Kidney (tissue), 14 donors: ENCODE data around the gene ARHGEF10L. TPM values are rescaled to one million over a fixed set of nuclear protein-coding genes. Genes with fewer than 3 reads are reported as not detected.

Source experiments
- DNase-seq, 5 donors: peaks; one replicate each; pipeline ENCODE4 v3.0.0-alpha.2; 2013 to 2020
- FAIRE-seq: peaks from 2 replicates; lab custom pipeline; 2012; peaks lifted over from hg19 to GRCh38; lab: Jason Lieb, UNC
- H3K27ac ChIP-seq, 2 donors: one replicate each; pipeline ENCODE4 v1.7.0; 2013; ENCODE audit warnings: low read depth in 2 of 2, low read length in 2 of 2, inconsistent platforms in 1 of 2
- H3K27me3 ChIP-seq: one replicate; pipeline ENCODE4 v1.7.1; 2013; ENCODE audit warnings: low read length, inconsistent platforms; ENCODE audit not compliant: control insufficient read depth, insufficient read depth
- H3K36me3 ChIP-seq, 3 donors: one replicate each; pipeline versions ENCODE4 v1.7.0 to v1.7.1; 2013; ENCODE audit warnings: low read length in 3 of 3, control low read depth in 1 of 3, inconsistent platforms in 1 of 3; ENCODE audit not compliant: insufficient read depth in 3 of 3, control insufficient read depth in 2 of 3
- H3K4me1 ChIP-seq, 3 donors: one replicate each; pipeline versions ENCODE4 v1.7.0 to v1.7.1; 2013; ENCODE audit warnings: low read length in 3 of 3, inconsistent platforms in 1 of 3, low read depth in 1 of 3; ENCODE audit not compliant: control insufficient read depth in 2 of 3, insufficient read depth in 2 of 3
- H3K4me3 ChIP-seq, 3 donors: one replicate each; pipeline versions ENCODE4 v1.7.0 to v1.8.1; 2013; ENCODE audit warnings: low read length in 3 of 3, control low read depth in 1 of 3, inconsistent platforms in 1 of 3
- H3K9ac ChIP-seq, 3 donors: one replicate each; pipeline versions ENCODE4 v1.7.0 to v1.7.1; 2013; ENCODE audit warnings: low read length in 3 of 3, control low read depth in 1 of 3, inconsistent platforms in 1 of 3
- H3K9me3 ChIP-seq, 3 donors: one replicate each; pipeline versions ENCODE4 v1.7.0 to v1.7.1; 2013; ENCODE audit warnings: low read length in 3 of 3, control low read depth in 1 of 3, inconsistent platforms in 1 of 3; ENCODE audit not compliant: control insufficient read depth in 2 of 3, insufficient read depth in 1 of 3
- CTCF ChIP-seq: IDR thresholded peaks from 3 replicates; pipeline ENCODE4 v1.5.1; 2012; ENCODE audit warnings: mild to moderate bottlenecking, moderate library complexity, borderline replicate concordance; ENCODE audit not compliant: insufficient read depth; ENCODE audit errors: extremely low read depth
- intact Hi-C: fragments of 100-400 bp; cut with DNase I; formaldehyde crosslinking; loops from one replicate; pipeline ENCODE4 v1.11.1; 2022
- polyA plus RNA-seq: library from polyadenylated mRNA; stranded (reverse); fragments of 350-450 nt; fragmentation: Illumina TruSeq; extraction: RNeasy Lipid Tissue Mini Kit (QIAGEN cat#74804); gene quantifications from one replicate; pipeline ENCODE4 v1.2.3, GENCODE V29; 2014; ENCODE audit warnings: low read depth, low replicate concordance; ENCODE audit not compliant: insufficient read depth
- total RNA-seq: library from RNA; stranded (reverse); fragmentation: NEBNext Ultra II Directional; extraction: Animal tissue kit (Norgen Biotek cat#: 25700); gene quantifications from one replicate; pipeline ENCODE4 v1.2.1, GENCODE V29; 2021
- donor health status: control.
- donor health status: control.
- donor health status: control.
- donor health status: control.
- donor health status: control.
- donor health status: DM: yes; HTN: yes; CAD: no.
- donor health status: Normal renal cell carcinoma (clear cell type).

Gene ARHGEF10L
- total and polyA plus RNA-seq, 2 donors from 2014 or later: 40.8 to 91.9 TPM

- H3K27ac ChIP-seq: no peak overlapping the region
- H3K4me3 ChIP-seq: no peak overlapping the region
- DNase-seq (peak in 1 of 5 donors; percentile 73), FAIRE-seq (no peak)
- no peaks in the 10 kb centered on the region for H3K27me3 ChIP-seq
- H3K9me3 ChIP-seq: no peaks in the 10 kb centered on the region
- intact Hi-C loops: no loop called here
- H3K36me3 ChIP-seq: peaks cover 4 to 49% (median 12%) of the 10 kb centered on the region in 3 donors
- no peak overlapping the region for H3K9ac ChIP-seq
- TF ChIP-seq CTCF: no peak
- H3K4me1 ChIP-seq: peaks cover 0 to 6% (median 0%) of the 10 kb centered on the region in 3 donors
These were observed 130.5 kb downstream of the ARHGEF10L start for GRCh38 chr1:17669866-17670451.

DNA sequence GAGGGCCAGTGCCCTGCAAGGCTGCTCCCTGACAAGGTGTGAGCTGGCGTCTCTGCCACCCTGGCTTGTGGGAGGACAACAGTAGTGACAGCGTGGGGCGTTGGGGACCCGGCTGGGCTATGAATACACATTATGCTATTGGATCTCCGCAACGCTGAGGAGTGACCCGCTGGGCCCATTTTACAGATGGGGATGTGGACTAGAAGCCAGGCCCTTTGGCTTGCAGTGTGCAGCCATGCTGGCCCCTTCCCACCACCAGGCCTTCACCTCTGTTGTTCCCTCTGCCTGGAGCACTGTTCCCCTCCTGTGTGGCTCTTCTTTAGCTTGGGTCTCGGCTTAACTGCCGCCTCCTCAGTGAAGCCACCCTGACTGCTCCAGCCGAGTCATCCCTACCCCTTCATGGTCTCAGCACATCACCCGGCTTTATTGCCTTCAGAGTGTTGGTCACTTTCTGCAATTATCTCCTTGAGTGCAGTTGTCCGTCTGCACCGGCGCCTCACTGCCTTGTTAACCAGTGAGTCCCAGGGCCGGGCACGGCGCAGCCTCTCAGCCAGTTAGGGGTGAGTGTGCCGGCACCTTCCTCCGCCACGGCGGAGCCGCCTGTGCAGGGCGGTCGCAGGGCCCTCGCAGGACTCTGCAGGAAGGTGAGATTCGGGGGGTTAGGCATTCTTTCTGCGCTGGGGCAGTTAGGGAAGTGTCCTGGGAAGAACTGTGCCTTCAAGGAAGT, 131.3 kb downstream of the ARHGEF10L start:
- no peaks in the 10 kb centered on the region for H3K9me3 ChIP-seq
- intact Hi-C loops: no loop called here
- FAIRE-seq (no peak), DNase-seq (peak in 1 of 5 donors; percentile 73)
- no peaks in the 10 kb centered on the region for H3K27me3 ChIP-seq
- H3K4me3 ChIP-seq: no peak overlapping the region
- no peak overlapping the region for H3K9ac ChIP-seq
- H3K4me1 ChIP-seq: peaks cover 0 to 8% (median 0%) of the 10 kb centered on the region in 3 donors
- no peak overlapping the region for H3K27ac ChIP-seq
- peaks cover 3 to 41% (median 11%) of the 10 kb centered on the region in 3 donors for H3K36me3 ChIP-seq
- TF ChIP-seq CTCF: no peak

DNA sequence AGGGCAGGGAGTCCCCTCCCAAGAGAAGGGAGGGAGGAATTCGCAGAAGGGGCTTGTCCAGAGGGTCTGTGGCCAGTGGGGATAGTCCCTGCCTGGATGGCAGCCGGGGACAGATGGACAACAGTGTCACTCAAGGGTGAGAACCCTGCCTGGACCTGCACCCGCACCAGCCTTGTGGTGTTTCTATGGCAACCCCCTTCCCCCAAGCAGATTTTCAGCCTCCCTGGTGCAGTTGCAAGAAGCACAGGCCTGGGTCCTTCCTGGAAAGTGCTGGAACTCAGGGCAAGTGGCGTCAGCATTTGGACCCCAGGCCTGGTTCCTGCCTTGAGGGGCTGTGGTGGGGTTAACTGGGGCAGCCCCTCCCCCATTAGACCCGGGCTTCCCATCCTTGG, 131.8 kb downstream of the ARHGEF10L start:
- Histone ChIP-seq H3K9ac (no peak overlapping the region), H3K4me1 (peaks cover 0 to 9% (median 0%) of the 10 kb centered on the region in 3 donors), H3K27ac (no peak overlapping the region), H3K9me3 (no peaks in the 10 kb centered on the region), H3K36me3 (peaks cover 0 to 36% (median 10%) of the 10 kb centered on the region in 3 donors), H3K27me3 (no peaks in the 10 kb centered on the region), H3K4me3 (no peak overlapping the region)
- intact Hi-C loops: no loop called here
- TF ChIP-seq CTCF: no peak
- DNase-seq (no peak), FAIRE-seq (no peak)
